ENCODE results near the gene HPCAL1.

HPCAL1 gene

DNA sequence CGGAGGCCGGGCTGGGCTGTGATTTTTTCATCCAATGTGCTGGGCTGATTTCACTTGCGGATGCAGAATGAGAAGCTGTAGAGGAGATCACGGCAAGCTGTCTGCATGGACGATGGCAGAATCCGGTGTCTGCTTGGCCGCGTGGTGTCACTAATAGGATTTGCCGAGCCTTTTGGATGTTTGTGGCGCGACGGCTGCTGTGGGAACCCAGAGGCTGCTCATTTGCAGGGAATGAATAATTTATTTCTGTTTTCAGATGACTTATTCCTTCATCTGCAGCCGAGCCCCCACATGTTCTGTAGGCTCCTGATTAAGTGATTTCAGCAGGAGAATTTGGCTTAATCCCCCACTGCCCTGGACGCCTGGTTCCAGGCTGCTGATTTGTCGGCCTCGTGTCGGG is 82.8 kb downstream of the HPCAL1 start:
- DNase-seq (ENCODE audit: low read depth in 1 of 2, low spot score in 1 of 2), result no peak

- no peak for DNase-seq (ENCODE audit: low read depth in 1 of 2, low spot score in 1 of 2)
Measured at GRCh38 chr2:10385933-10386773, 83.4 kb downstream of the HPCAL1 start.

- no peak for DNase-seq (ENCODE audit: low read depth in 1 of 2, low spot score in 1 of 2)
Measured at GRCh38 chr2:10387033-10387432, 84.3 kb downstream of the HPCAL1 start.

- no peak for DNase-seq (ENCODE audit: low read depth in 1 of 2, low spot score in 1 of 2)
Measured at GRCh38 chr2:10388954-10389560, 86.4 kb downstream of the HPCAL1 start.

DNA sequence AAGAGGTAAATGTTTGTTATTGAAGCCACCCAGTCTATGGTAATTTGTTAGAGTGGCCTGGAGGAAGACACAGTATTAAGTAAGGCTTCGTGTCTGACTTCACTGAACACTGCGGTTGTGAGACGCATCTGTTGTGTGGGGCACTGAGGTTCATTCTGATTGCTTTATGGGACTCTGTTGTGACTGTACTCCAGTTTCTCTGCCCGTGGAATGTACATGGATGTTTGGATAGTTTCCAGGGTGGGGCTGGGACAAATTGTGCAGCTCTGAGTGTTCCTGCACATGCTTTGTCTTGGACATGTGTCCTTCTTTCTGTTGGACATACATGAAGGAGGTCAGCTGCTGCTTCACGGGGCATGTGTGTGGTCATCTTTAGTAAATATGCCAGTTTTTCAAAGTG is 86.9 kb downstream of the HPCAL1 start:
- DNase-seq (ENCODE audit: low read depth in 1 of 2, low spot score in 1 of 2), result no peak

DNA sequence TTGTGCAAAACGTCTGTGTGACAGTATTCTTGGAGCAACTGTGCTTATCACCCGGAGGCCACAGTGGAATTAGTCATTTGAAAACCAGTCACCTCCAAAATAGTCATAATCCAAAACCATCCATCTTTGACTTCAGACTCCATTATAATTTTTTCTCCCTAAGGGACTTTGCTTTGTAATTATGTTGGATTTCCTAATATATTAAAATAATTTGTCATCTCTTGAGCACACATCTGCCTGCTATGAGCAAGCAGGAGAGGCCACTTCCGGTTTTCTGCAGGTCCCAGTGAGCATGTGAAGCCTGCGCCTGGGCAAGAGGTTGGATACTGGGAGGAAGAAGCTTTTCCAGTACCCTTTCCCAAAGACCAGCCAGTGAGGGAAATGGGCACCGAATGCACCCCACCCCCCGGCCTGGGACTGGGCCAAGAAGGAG is 87.7 kb downstream of the HPCAL1 start:
- no peak for DNase-seq (ENCODE audit: low read depth in 1 of 2, low spot score in 1 of 2)

DNA sequence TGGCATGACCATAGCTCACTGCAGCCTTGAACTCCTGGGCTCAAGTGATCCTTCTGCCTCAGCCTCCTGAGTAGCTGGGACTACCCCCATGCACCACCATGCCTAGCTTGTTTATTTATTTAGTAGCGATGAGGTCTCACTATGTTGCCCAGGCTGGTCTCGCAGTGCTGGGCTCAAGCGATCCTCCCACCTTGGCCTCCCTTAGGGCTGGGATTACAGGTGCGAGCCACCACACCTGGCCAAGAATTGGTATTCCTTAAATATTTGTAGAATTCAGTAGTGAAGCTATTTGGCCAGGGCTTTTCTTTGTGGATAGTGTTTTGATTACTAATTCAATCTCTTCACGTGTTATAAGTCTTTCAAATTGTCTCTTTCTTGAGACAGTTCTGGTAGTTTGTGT is 89.4 kb downstream of the HPCAL1 start:
- no peak for DNase-seq (ENCODE audit: low read depth in 1 of 2, low spot score in 1 of 2)

DNA sequence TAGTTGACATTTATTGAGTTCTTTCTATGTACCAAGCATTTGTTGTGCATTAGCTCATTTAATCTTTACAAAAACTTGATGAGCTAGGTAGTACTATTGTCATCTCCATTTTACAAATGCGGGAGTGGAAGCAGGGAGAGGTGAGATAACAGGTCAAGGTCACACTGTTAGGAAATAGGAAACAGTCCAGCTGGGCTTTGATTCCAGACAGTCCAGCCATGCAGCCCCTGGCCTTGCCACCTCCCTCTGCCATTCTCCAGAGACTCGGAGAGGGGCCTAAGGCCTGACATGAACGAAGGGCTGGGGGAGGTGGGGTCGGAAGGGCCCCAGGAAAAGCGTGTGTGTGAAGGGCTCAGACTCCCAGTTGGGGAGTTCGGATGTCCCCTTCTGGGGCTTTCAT is 89.8 kb downstream of the HPCAL1 start:
- no peak for DNase-seq (ENCODE audit: low read depth in 1 of 2, low spot score in 1 of 2)

GRCh38 chr2:10392951-10393639 is 90.4 kb downstream of the HPCAL1 start:
- DNase-seq (ENCODE audit: low read depth in 1 of 2, low spot score in 1 of 2), result no peak

- no peak for DNase-seq (ENCODE audit: low read depth in 1 of 2, low spot score in 1 of 2)
Measured at GRCh38 chr2:10393640-10393982, 90.9 kb downstream of the HPCAL1 start.

GRCh38 chr2:10395893-10396292 is 93.2 kb downstream of the HPCAL1 start:
- DNase-seq (ENCODE audit: low read depth in 1 of 2, low spot score in 1 of 2), result no peak

DNA sequence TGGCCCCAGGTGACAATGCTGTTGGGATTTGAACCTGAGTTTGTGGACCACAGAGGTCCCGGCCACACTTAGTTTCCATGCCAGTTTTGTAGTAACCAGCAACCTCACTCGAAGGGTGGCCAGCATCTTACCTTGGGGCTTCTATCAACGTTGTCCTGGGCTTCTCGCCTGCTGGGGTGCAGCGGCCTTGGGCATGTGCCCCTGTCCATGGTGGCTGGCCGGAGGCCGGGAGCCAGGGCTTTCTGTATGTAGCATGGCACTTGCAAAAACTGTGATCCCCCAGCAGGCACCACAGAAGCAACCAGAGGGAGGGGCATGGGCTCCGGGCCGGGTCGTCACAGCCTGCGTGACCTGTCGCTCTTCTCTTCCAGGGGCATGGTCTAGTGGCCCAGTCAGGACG is 93.8 kb downstream of the HPCAL1 start:
- DNase-seq (ENCODE audit: low read depth in 1 of 2, low spot score in 1 of 2), result no peak

- DNase-seq (ENCODE audit: low read depth in 1 of 2, low spot score in 1 of 2), result no peak
Measured at GRCh38 chr2:10397297-10397875, 94.7 kb downstream of the HPCAL1 start.

GRCh38 chr2:10397878-10398277 is 95.2 kb downstream of the HPCAL1 start:
- no peak for DNase-seq (ENCODE audit: low read depth in 1 of 2, low spot score in 1 of 2)

DNA sequence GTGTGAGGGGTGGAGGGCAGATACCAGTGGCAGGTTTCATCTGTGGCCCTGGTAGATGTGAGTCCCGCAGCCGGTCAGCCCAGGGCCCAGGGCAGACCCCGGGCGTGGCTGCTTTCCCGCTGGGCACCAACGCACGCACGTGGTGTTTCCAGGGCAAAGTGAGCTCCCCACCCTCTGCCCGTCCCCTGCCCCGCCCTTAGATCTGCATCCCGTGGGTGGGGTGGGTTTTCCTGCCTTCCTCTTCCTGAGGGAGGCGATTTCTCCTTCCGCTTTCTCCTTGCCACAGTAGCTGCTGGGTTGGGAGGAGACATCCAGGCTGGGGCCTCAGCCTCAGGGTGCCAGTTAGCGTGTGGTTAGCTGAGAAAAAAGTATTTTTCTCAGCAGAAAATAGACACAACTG is 95.8 kb downstream of the HPCAL1 start:
- DNase-seq (ENCODE audit: low read depth in 1 of 2, low spot score in 1 of 2), result no peak

GRCh38 chr2:10399358-10399757 is 96.7 kb downstream of the HPCAL1 start:
- no peak for DNase-seq (ENCODE audit: low read depth in 1 of 2, low spot score in 1 of 2)

- no peak for DNase-seq (ENCODE audit: low read depth in 1 of 2, low spot score in 1 of 2)
Measured at GRCh38 chr2:10400002-10400401, 97.3 kb downstream of the HPCAL1 start.

DNA sequence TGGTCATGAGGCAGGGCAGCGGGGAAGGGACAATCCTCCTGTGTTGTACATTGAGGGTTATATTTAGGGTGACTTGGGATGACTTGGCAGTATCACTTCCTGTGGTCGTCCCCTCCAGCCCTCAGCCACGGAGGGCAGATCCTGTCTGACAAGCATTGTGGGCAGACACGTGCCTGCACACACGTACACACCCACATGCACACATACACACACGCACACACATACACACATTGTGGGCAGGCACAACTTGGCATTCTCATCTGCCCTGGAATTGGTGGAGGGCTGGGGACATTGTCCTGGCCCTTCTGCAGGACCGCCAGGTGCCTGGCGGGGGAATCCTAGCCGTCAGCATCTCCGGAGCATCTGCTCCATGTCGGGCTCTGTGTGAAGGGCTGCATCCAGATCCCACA is 97.9 kb downstream of the HPCAL1 start:
- no peak for DNase-seq (ENCODE audit: low read depth in 1 of 2, low spot score in 1 of 2)

GRCh38 chr2:10400978-10401951 is 98.6 kb downstream of the HPCAL1 start:
- DNase-seq (ENCODE audit: low read depth in 1 of 2, low spot score in 1 of 2), result no peak

GRCh38 chr2:10402062-10402585 is 99.4 kb downstream of the HPCAL1 start:
- DNase-seq (ENCODE audit: low read depth in 1 of 2, low spot score in 1 of 2), result no peak
